Measurements from ENCODE around the gene TGM3.

DNA sequence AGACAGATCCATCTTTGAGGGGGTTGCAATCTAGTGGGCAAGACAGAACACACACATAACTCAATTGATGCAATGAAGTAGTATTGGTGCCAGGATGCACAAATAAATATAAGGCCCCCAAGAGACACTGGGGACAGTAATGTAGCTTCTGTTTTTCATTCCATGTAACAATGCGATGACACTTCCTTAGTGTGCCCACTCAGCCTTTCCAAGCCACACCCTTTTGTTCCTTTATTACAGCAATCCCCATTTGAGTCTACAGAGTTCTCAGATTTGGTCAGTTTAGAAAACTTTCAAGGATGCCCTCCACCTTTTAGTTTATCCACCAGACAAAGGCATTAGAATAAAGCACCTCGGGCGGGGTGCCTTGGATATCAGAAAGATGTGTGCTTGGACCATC is 15.5 kb downstream of the TGM3 start:
- TF ChIP-seq, protein P1, sequence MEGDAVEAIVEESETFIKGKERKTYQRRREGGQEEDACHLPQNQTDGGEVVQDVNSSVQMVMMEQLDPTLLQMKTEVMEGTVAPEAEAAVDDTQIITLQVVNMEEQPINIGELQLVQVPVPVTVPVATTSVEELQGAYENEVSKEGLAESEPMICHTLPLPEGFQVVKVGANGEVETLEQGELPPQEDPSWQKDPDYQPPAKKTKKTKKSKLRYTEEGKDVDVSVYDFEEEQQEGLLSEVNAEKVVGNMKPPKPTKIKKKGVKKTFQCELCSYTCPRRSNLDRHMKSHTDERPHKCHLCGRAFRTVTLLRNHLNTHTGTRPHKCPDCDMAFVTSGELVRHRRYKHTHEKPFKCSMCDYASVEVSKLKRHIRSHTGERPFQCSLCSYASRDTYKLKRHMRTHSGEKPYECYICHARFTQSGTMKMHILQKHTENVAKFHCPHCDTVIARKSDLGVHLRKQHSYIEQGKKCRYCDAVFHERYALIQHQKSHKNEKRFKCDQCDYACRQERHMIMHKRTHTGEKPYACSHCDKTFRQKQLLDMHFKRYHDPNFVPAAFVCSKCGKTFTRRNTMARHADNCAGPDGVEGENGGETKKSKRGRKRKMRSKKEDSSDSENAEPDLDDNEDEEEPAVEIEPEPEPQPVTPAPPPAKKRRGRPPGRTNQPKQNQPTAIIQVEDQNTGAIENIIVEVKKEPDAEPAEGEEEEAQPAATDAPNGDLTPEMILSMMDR (conservative IDR thresholded peaks at IDR 0.05 in 1 of 2, IDR thresholded peaks at IDR 0.05 in 1 of 2; ENCODE audit: low read depth in 1 of 2, low read length in 2 of 2) = no peak
- no peak for TF ChIP-seq EZH2 (IDR thresholded peaks at IDR 0.05; ENCODE audit: low read length, missing control alignments)
